CD4-positive, alpha-beta T cell (primary cell): ENCODE data around the gene CDK5RAP2. TPM values are rescaled to one million over a fixed set of nuclear protein-coding genes. Genes with fewer than 3 reads are reported as not detected.

Experiments used
- ATAC-seq: fragments of 200-7000 bp; cut with Tn5 transposase; one replicate; pipeline ENCODE4 v1.10.0; 2022; ENCODE audit warnings: mild to moderate bottlenecking; ENCODE audit not compliant: poor library complexity
- CTCF ChIA-PET: fragments of 350-600 bp; sonication (Branson Sonifier 250); formaldehyde crosslinking; loops from one replicate; lab custom pipeline; 2021; ENCODE audit warnings: antibody characterized with exemption, inconsistent platforms; lab: Charles Lee
- POLR2A ChIA-PET: fragments of 350-600 bp; sonication (Branson Sonifier 250); formaldehyde crosslinking; loops from one replicate; lab custom pipeline; 2021; ENCODE audit warnings: antibody characterized with exemption, inconsistent platforms; lab: Charles Lee
- DNase-seq, 14 experiments: peaks; one replicate each; pipeline ENCODE4 v3.0.0-alpha.2; 2013 to 2020; ENCODE audit warnings: mixed read lengths in 2 of 14
- H3K27ac ChIP-seq, 2 donors: one replicate each; pipeline versions ENCODE4 v1.5.1 to v1.7.0; 2013; ENCODE audit warnings: low read length in 2 of 2, low read depth in 1 of 2, mild to moderate bottlenecking in 1 of 2
- H3K27me3 ChIP-seq, 2 experiments: 1 replicate in 1 of 2; 2 replicates in 1 of 2; pipeline versions ENCODE4 v1.6.1 to v1.7.0; 2013; ENCODE audit warnings: low read length in 2 of 2, control low read depth in 1 of 2, mild to moderate bottlenecking in 1 of 2, moderate library complexity in 1 of 2; ENCODE audit not compliant: insufficient read depth in 2 of 2, control insufficient read depth in 1 of 2
- H3K36me3 ChIP-seq: one replicate; pipeline ENCODE4 v1.6.1; 2013; ENCODE audit warnings: low read length, control low read depth; ENCODE audit not compliant: insufficient read depth
- H3K4me1 ChIP-seq: one replicate; pipeline ENCODE4 v1.6.1; 2013; ENCODE audit warnings: low read length, control low read depth; ENCODE audit not compliant: insufficient read depth
- H3K4me3 ChIP-seq: one replicate; pipeline ENCODE4 v1.5.1; 2013; ENCODE audit warnings: mild to moderate bottlenecking, low read length, moderate library complexity
- H3K9me3 ChIP-seq, 2 experiments: 1 replicate in 1 of 2; 2 replicates in 1 of 2; pipeline versions ENCODE4 v1.6.1 to v1.7.0; 2013; ENCODE audit warnings: low read length in 2 of 2, mild to moderate bottlenecking in 2 of 2, control low read depth in 1 of 2, moderate library complexity in 1 of 2; ENCODE audit not compliant: control insufficient read depth in 1 of 2, insufficient read depth in 1 of 2
- H3K27ac Mint-ChIP-seq: one replicate; pipeline ENCODE4 v1.8.0; 2020; ENCODE audit warnings: mixed read lengths
- H3K27me3 Mint-ChIP-seq: one replicate; pipeline ENCODE4 v1.8.0; 2021; ENCODE audit warnings: mixed read lengths
- H3K36me3 Mint-ChIP-seq: one replicate; pipeline ENCODE4 v1.8.0; 2021; ENCODE audit warnings: low read depth, mixed read lengths
- H3K4me1 Mint-ChIP-seq: one replicate; pipeline ENCODE4 v1.8.0; 2021; ENCODE audit warnings: low read depth, mixed read lengths
- H3K4me3 Mint-ChIP-seq: one replicate; pipeline ENCODE4 v1.8.0; 2020; ENCODE audit warnings: mild to moderate bottlenecking, mixed read lengths
- H3K9me3 Mint-ChIP-seq: one replicate; pipeline ENCODE4 v1.8.0; 2020; ENCODE audit warnings: mixed read lengths
- intact Hi-C, 2 experiments: fragments of 100-400 bp; cut with DNase I in 1 of 2; cut with micrococcal nuclease in 1 of 2; formaldehyde crosslinking; loops; one replicate each; pipeline versions ENCODE4 v1.15.1 to v1.9.0; 2023 to 2025; cut with DNase I, micrococcal nuclease
- total RNA-seq, 174 experiments: library from RNA in 2 of 174; stranded (reverse) in 2 of 174; gene quantifications; one replicate each; pipeline ENCODE4 v1.2.3 and lab custom pipeline; 2021 to 2026
- TF ChIP-seq, protein P1 (sequence below): fragments of 200-600 bp; IDR thresholded peaks from one replicate; pipeline ENCODE4 v1.8.0; 2022; ENCODE audit warnings: antibody characterized with exemption, mild to moderate bottlenecking

The CDK5RAP2 gene
- total RNA-seq, 2 experiments from 2014 or later = 55.0 to 56.0 TPM

DNA sequence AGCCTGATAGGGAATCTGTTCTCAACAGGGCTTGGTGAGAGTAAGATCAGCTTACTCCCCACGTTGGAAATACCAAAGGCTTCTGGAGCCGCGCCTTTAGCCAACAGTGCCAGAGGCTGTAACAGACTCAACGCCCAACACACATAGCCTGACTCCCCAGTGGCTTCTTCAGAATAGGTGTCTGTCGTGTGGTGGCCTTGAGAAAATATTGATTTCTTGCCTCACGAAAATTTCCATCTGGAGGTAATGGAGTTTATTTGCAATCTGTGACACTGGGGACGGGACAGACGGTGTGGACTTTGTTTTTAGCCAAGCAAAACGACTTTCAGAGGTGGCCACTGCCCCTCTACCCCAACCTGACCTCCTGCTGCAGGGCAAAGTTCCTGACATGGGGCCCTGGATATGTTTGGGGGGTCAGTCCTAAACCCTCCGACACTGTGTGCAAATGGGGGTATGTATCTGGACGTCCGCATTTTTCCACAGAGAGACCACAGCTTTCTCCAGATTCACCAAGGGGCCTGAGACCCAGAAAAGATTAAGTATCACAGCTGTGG is 189.3 kb downstream of the CDK5RAP2 start:
- POLR2A ChIA-PET = no interaction called here
- no peak overlapping the region for H3K27ac Mint-ChIP-seq

DNA sequence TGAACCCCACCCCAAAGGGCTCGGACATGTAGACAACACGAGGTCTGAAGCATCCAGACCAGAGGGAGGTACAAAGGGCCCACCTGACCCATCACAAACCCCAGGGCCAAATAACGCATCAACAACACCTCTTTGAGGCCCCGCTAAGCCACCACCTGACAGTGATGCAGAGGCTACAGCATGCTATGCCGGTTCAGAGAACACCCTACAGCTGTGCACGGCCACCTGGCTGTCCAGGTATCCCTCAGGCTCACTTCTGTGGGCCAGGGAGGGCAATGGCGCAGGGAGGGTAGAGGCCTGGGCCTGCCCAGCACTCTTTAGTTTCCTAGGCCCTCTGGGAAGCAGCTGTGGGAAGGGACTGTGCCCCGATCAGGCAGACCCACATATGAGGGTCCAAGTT is 190.1 kb downstream of the CDK5RAP2 start:
- DNase-seq (no peak), ATAC-seq (no peak)
- Mint-ChIP-seq H3K9me3 (no peaks in the 10 kb centered on the region), H3K36me3 (peaks cover 76% of the 10 kb centered on the region), H3K27me3 (no peaks in the 10 kb centered on the region), H3K4me3 (no peak overlapping the region), H3K27ac (no peak overlapping the region), H3K4me1 (peaks cover 11% of the 10 kb centered on the region)
- Histone ChIP-seq H3K4me3 (no peak overlapping the region), H3K36me3 (peaks cover 58% of the 10 kb centered on the region), H3K9me3 (no peaks in the 10 kb centered on the region), H3K27ac (no peak overlapping the region), H3K4me1 (peaks cover 14% of the 10 kb centered on the region), H3K27me3 (no peaks in the 10 kb centered on the region)
- ChIA-PET CTCF (no interaction called here), POLR2A (no interaction called here)
- TF ChIP-seq, protein P1, sequence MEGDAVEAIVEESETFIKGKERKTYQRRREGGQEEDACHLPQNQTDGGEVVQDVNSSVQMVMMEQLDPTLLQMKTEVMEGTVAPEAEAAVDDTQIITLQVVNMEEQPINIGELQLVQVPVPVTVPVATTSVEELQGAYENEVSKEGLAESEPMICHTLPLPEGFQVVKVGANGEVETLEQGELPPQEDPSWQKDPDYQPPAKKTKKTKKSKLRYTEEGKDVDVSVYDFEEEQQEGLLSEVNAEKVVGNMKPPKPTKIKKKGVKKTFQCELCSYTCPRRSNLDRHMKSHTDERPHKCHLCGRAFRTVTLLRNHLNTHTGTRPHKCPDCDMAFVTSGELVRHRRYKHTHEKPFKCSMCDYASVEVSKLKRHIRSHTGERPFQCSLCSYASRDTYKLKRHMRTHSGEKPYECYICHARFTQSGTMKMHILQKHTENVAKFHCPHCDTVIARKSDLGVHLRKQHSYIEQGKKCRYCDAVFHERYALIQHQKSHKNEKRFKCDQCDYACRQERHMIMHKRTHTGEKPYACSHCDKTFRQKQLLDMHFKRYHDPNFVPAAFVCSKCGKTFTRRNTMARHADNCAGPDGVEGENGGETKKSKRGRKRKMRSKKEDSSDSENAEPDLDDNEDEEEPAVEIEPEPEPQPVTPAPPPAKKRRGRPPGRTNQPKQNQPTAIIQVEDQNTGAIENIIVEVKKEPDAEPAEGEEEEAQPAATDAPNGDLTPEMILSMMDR = no peak
- intact Hi-C loops = loop anchor here in 1 of 2 experiments (10.0 kb wide), 1 partner anchor 55 kb away; no protein-coding TSS in a partner anchor

More for the DNA sequence above, 189.3 kb downstream of the CDK5RAP2 start:
- intact Hi-C loops = loop anchor here in 1 of 2 experiments (10.0 kb wide), 1 partner anchor 56 kb away; no protein-coding TSS in a partner anchor
- ATAC-seq (no peak), DNase-seq (no peak)
- no peaks in the 10 kb centered on the region for H3K9me3 ChIP-seq
- H3K9me3 Mint-ChIP-seq = no peaks in the 10 kb centered on the region
- H3K4me1 Mint-ChIP-seq = peaks cover 19% of the 10 kb centered on the region
- TF ChIP-seq, protein P1 = no peak
- no peak overlapping the region for H3K27ac ChIP-seq
- peaks cover 14% of the 10 kb centered on the region for H3K4me1 ChIP-seq
- H3K27me3 ChIP-seq = no peaks in the 10 kb centered on the region
- no peaks in the 10 kb centered on the region for H3K27me3 Mint-ChIP-seq
- H3K36me3 ChIP-seq = peaks cover 60% of the 10 kb centered on the region
- CTCF ChIA-PET = no interaction called here
- H3K36me3 Mint-ChIP-seq = peaks cover 79% of the 10 kb centered on the region
- no peak overlapping the region for H3K4me3 Mint-ChIP-seq
- no peak overlapping the region for H3K4me3 ChIP-seq

DNA sequence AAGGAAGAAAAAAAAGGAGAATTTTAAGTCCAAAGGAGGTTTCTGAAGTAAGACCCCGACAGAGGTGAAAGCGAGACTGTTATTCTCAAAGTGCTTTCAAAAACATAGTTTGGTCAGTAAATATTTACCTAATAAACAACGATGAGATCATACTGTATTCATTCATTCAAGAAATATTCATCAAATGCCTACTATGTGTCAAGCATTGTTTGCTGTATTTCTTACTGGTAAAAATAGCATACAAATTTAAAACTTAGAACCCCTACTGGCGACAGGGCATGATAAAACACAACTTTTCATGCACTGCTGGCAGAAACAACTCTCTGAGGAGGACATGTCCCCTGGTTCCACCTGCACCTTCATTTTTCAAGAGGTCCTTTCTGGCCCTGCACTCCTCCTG is 190.7 kb downstream of the CDK5RAP2 start:
- H3K27me3 Mint-ChIP-seq = no peaks in the 10 kb centered on the region
- peaks cover 9% of the 10 kb centered on the region for H3K4me1 ChIP-seq

More for the DNA sequence above, 190.7 kb downstream of the CDK5RAP2 start:
- POLR2A ChIA-PET = no interaction called here
- ATAC-seq (no peak), DNase-seq (no peak)
- TF ChIP-seq, protein P1 = no peak
- Histone ChIP-seq H3K36me3 (peaks cover 54% of the 10 kb centered on the region), H3K27ac (no peak overlapping the region), H3K27me3 (no peaks in the 10 kb centered on the region), H3K4me3 (no peak overlapping the region), H3K9me3 (no peaks in the 10 kb centered on the region)
- intact Hi-C loops = no loop called here
- Mint-ChIP-seq H3K9me3 (no peaks in the 10 kb centered on the region), H3K4me3 (no peak overlapping the region), H3K27ac (no peak overlapping the region), H3K36me3 (peaks cover 71% of the 10 kb centered on the region), H3K4me1 (peaks cover 5% of the 10 kb centered on the region)
- CTCF ChIA-PET = no interaction called here
